Measurements from ENCODE around the gene ACSM3. TPM values are rescaled to one million over a fixed set of nuclear protein-coding genes. Genes with fewer than 3 reads are reported as not detected.
A peak's percentile ranks its signal among the peaks of the same experiment; 100 is the strongest.

The ACSM3 gene
- total RNA-seq, 1 donor from 2014 or later: 34.3 TPM

- no peak for TF ChIP-seq CTCF (IDR thresholded peaks at IDR 0.05)
- no peaks in the 10 kb centered on the region for H3K4me1 ChIP-seq
- peaks cover 4% of the 10 kb centered on the region for H3K36me3 ChIP-seq
- no peak overlapping the region for H3K4me3 ChIP-seq
- DNase-seq (no peak), ATAC-seq (no peak)
- no peaks in the 10 kb centered on the region for H3K27me3 ChIP-seq
- H3K27ac ChIP-seq: no peak overlapping the region
- H3K9me3 ChIP-seq: no peaks in the 10 kb centered on the region
- intact Hi-C loops (cut with DNase I): no loop called here
Observed at GRCh38 chr16:20729141-20729540, 34.7 kb upstream of the ACSM3 start.

GRCh38 chr16:20734056-20734455, 29.8 kb upstream of the ACSM3 start:
- ATAC-seq (no peak), DNase-seq (no peak)
- Histone ChIP-seq H3K27me3 (no peaks in the 10 kb centered on the region), H3K36me3 (peaks cover 53% of the 10 kb centered on the region), H3K9me3 (no peaks in the 10 kb centered on the region), H3K4me1 (peaks cover 10% of the 10 kb centered on the region), H3K4me3 (no peak overlapping the region), H3K27ac (peak overlapping the region; percentile 43)
- TF ChIP-seq CTCF (IDR thresholded peaks at IDR 0.05): no peak
- intact Hi-C loops (cut with DNase I): no loop called here

- H3K4me3 ChIP-seq: no peak overlapping the region
- intact Hi-C loops (cut with DNase I): no loop called here
- no peaks in the 10 kb centered on the region for H3K27me3 ChIP-seq
- ATAC-seq (peak; percentile 43), DNase-seq (no peak)
- peak overlapping the region; percentile 37 for H3K27ac ChIP-seq
- H3K9me3 ChIP-seq: no peaks in the 10 kb centered on the region
- no peak for TF ChIP-seq CTCF (IDR thresholded peaks at IDR 0.05)
- peaks cover 16% of the 10 kb centered on the region for H3K4me1 ChIP-seq
- peaks cover 53% of the 10 kb centered on the region for H3K36me3 ChIP-seq
Observed at GRCh38 chr16:20734782-20735181, 29.0 kb upstream of the ACSM3 start.

GRCh38 chr16:20735490-20735889, 28.3 kb upstream of the ACSM3 start:
- ATAC-seq (no peak), DNase-seq (no peak)
- Histone ChIP-seq H3K4me1 (peaks cover 23% of the 10 kb centered on the region), H3K9me3 (no peaks in the 10 kb centered on the region), H3K36me3 (peaks cover 53% of the 10 kb centered on the region), H3K27me3 (no peaks in the 10 kb centered on the region), H3K4me3 (no peak overlapping the region), H3K27ac (no peak overlapping the region)
- intact Hi-C loops (cut with DNase I): no loop called here
- no peak for TF ChIP-seq CTCF (IDR thresholded peaks at IDR 0.05)

- ATAC-seq (no peak), DNase-seq (no peak)
- peak; percentile 38 for TF ChIP-seq CTCF (IDR thresholded peaks at IDR 0.05)
- peaks cover 27% of the 10 kb centered on the region for H3K4me1 ChIP-seq
- peak overlapping the region; percentile 99 for H3K27ac ChIP-seq
- peak overlapping the region; percentile 99 for H3K4me3 ChIP-seq
- intact Hi-C loops (cut with DNase I): no loop called here
- H3K9me3 ChIP-seq: no peaks in the 10 kb centered on the region
- no peaks in the 10 kb centered on the region for H3K27me3 ChIP-seq
- H3K36me3 ChIP-seq: peaks cover 38% of the 10 kb centered on the region
Observed at GRCh38 chr16:20740007-20740883, 23.6 kb upstream of the ACSM3 start.
